PC-3 (cell line): ENCODE results near the gene DLX2. TPM values are rescaled to one million over a fixed set of nuclear protein-coding genes. Genes with fewer than 3 reads are reported as not detected.

Experiments used
- ATAC-seq: fragments of 200-7000 bp; cut with Tn5 transposase; 2 replicates; pipeline ENCODE4 v1.9.1; 2020; ENCODE audit warnings: mild to moderate bottlenecking, moderate library complexity
- Bru-seq: library from RNA; stranded (reverse); fragments of 400-500 nt; gene quantifications from one replicate; lab custom pipeline; 2021; lab: Mats Ljungman, UMichigan
- BruChase-seq, 2 experiments: library from RNA; stranded (reverse); fragments of 400-500 nt; gene quantifications; one replicate each; lab custom pipeline; 2021; lab: Mats Ljungman, UMichigan
- BruUV-seq: library from RNA; stranded (reverse); fragments of 400-500 nt; replicated peaks from 2 replicates; lab custom pipeline; 2021; lab: Mats Ljungman, UMichigan
- CTCF ChIA-PET: fragments of 300-600 bp; sonication (Branson Sonifier 250); formaldehyde crosslinking; loops from one replicate; lab custom pipeline; 2022; ENCODE audit warnings: antibody characterized with exemption; lab: Charles Lee
- POLR2A ChIA-PET: fragments of 300-600 bp; sonication (Branson Sonifier 250); formaldehyde crosslinking; loops from one replicate; lab custom pipeline; 2022; ENCODE audit warnings: antibody characterized with exemption; ENCODE audit not compliant: unreplicated experiment; lab: Charles Lee
- DNase-seq: peaks from one replicate; pipeline ENCODE4 v3.0.0-alpha.2; 2015
- H2AFZ ChIP-seq: fragments of 300-600 bp; sonication (generic); 2 replicates; pipeline ENCODE4 v1.6.0; 2016; ENCODE audit warnings: antibody characterized with exemption, low read length
- H3F3A ChIP-seq: fragments of 300-600 bp; sonication (generic); one replicate; pipeline ENCODE4 v1.6.0; 2017; ENCODE audit warnings: antibody characterized with exemption, low read length, control low read depth, mild to moderate bottlenecking; ENCODE audit not compliant: unreplicated experiment
- H3K27ac ChIP-seq: fragments of 300-600 bp; sonication (generic); 2 replicates; pipeline ENCODE4 v1.5.1; 2016; ENCODE audit warnings: mild to moderate bottlenecking, low read length
- H3K27me3 ChIP-seq: fragments of 300-600 bp; sonication (generic); 2 replicates; pipeline ENCODE4 v1.6.1; 2016; ENCODE audit warnings: low read length, mixed read lengths
- H3K36me3 ChIP-seq: fragments of 300-600 bp; sonication (generic); 2 replicates; pipeline ENCODE4 v1.6.1; 2016; ENCODE audit warnings: low read depth, mixed run types, low read length, mixed read lengths
- H3K4me1 ChIP-seq: fragments of 300-600 bp; sonication (generic); 2 replicates; pipeline ENCODE4 v1.5.1; 2016; ENCODE audit warnings: low read length; ENCODE audit not compliant: insufficient read depth
- H3K4me2 ChIP-seq: fragments of 300-600 bp; sonication (generic); 2 replicates; pipeline ENCODE4 v1.6.0; 2016; ENCODE audit warnings: low read length
- H3K4me3 ChIP-seq: fragments of 300-600 bp; sonication (generic); 2 replicates; pipeline ENCODE4 v1.5.1; 2016; ENCODE audit warnings: mild to moderate bottlenecking, low read length, mixed read lengths
- H3K79me2 ChIP-seq: fragments of 300-600 bp; sonication (generic); 2 replicates; pipeline ENCODE4 v1.6.1; 2017; ENCODE audit warnings: low read length, mixed read lengths
- H3K9ac ChIP-seq: fragments of 300-600 bp; sonication (generic); 2 replicates; pipeline ENCODE4 v1.6.0; 2016; ENCODE audit warnings: mild to moderate bottlenecking, low read length
- H3K9me2 ChIP-seq: fragments of 300-600 bp; sonication (generic); replicated peaks from 2 replicates; pipeline ENCODE4 v1.6.1; 2016; ENCODE audit warnings: mixed run types, low read length, mixed read lengths
- H3K9me3 ChIP-seq: fragments of 300-600 bp; sonication (generic); 2 replicates; pipeline ENCODE4 v1.6.1; 2016; ENCODE audit warnings: low read length, mixed read lengths
- H4K20me1 ChIP-seq: fragments of 300-600 bp; sonication (generic); 2 replicates; pipeline ENCODE4 v1.6.1; 2016; ENCODE audit warnings: low read length, mixed read lengths
- CTCF ChIP-seq: fragments of 300-600 bp; sonication (generic); conservative IDR thresholded peaks from 2 replicates; pipeline ENCODE4 v1.5.1; 2017; ENCODE audit warnings: antibody characterized with exemption, low read depth, mild to moderate bottlenecking, low read length
- EZH2 ChIP-seq: fragments of 300-600 bp; sonication (generic); IDR thresholded peaks from one replicate; pipeline ENCODE4 v1.6.1; 2017; ENCODE audit warnings: antibody characterized with exemption, mild to moderate bottlenecking, low read length; ENCODE audit not compliant: unreplicated experiment
- EZH2phosphoT487 ChIP-seq: fragments of 300-600 bp; sonication (generic); IDR thresholded peaks from 2 replicates; pipeline ENCODE4 v1.6.1; 2018; ENCODE audit warnings: mild to moderate bottlenecking, antibody characterized with exemption, low read length, borderline replicate concordance
- intact Hi-C: fragments of 100-400 bp; cut with micrococcal nuclease; formaldehyde crosslinking; loops from 2 replicates; pipeline ENCODE4 v1.9.0; 2023
- long read RNA-seq: library from polyadenylated mRNA; unstranded; transcript quantifications from one replicate; pipeline ENCODE4 v2.0.0, GENCODE V29; 2021; ENCODE audit not compliant: unreplicated experiment
- total RNA-seq: library from RNA; depleted of rRNA; stranded (reverse); fragments of >200 nt; gene quantifications from 2 replicates; pipeline ENCODE4 v1.2.3, GENCODE V29; 2014; rRNA removed

DLX2 gene
- total RNA-seq, result 0.29 and 1.4 TPM in 2 replicates
- Bru-seq, nascent RNA, result percentile 33 among the genes with signal in this experiment
- BruChase-seq, experiment 1, labeled RNA remaining after a 6-hour chase, result percentile 45 among the genes with signal in this experiment
- percentile 44 among the genes with signal in this experiment for BruChase-seq, experiment 2, labeled RNA remaining after a 2-hour chase
- long read RNA-seq, partial matches to known transcripts, result 0 of 1 reads
- long read RNA-seq, other reads (novel, unspliced or antisense), result 0 of 1 reads

GRCh38 chr2:172102391-172103359 is at the start of gene DLX2:
Gene DLX2 (minus strand): TSS chr2:172102900. CDS start chr2:172102538, 362 bp downstream.
- Histone ChIP-seq H3K9ac (peak within 1 kb of the TSS; percentile 41), H3K36me3 (no peaks in the 10 kb centered on the region), H3K9me2 (no peaks in the 10 kb centered on the region), H3K9me3 (no peaks in the 10 kb centered on the region), H3K4me3 (peak within 1 kb of the TSS; percentile 78), H4K20me1 (no peaks in the 10 kb centered on the region), H2AFZ (peak within 1 kb of the TSS; percentile 97), H3K27me3 (no peaks in the 10 kb centered on the region), H3K79me2 (no peaks in the 10 kb centered on the region), H3K4me2 (peak within 1 kb of the TSS; percentile 99), H3K4me1 (peaks cover 30% of the 10 kb centered on the region), H3F3A (peaks cover 6% of the 10 kb centered on the region), H3K27ac (no peak within 1 kb of the TSS)
- peak; percentile 92 for DNase-seq
- ChIA-PET CTCF (interaction anchor here (0.7 kb wide), 1 partner anchor 70 kb away, joined by 3 read pairs; no protein-coding TSS in a partner anchor), POLR2A (no interaction called here)
- ATAC-seq, result peak; percentile 50
- intact Hi-C loops, result loop anchor here (1.0 to 5.0 kb wide), 6 partner anchors 146 to 530 kb away; partner anchors contain the start of gene HAT1
- TF ChIP-seq CTCF (no peak), EZH2 (no peak), EZH2phosphoT487 (no peak)
- BruUV-seq, result no TSS peak

- Histone ChIP-seq H3F3A (no peaks in the 10 kb centered on the region), H3K4me3 (no peak overlapping the region), H4K20me1 (no peaks in the 10 kb centered on the region), H2AFZ (no peak overlapping the region), H3K4me2 (no peak overlapping the region), H3K36me3 (no peaks in the 10 kb centered on the region), H3K9me2 (no peaks in the 10 kb centered on the region), H3K9ac (no peak overlapping the region), H3K4me1 (no peaks in the 10 kb centered on the region), H3K27ac (no peak overlapping the region), H3K79me2 (no peaks in the 10 kb centered on the region), H3K9me3 (no peaks in the 10 kb centered on the region), H3K27me3 (no peaks in the 10 kb centered on the region)
- BruUV-seq, result no TSS peak
- no peak for TF ChIP-seq CTCF
- TF ChIP-seq EZH2, result no peak
- no peak for TF ChIP-seq EZH2phosphoT487
- ChIA-PET POLR2A (no interaction called here), CTCF (no interaction called here)
- no peak for DNase-seq
- ATAC-seq, result no peak
- intact Hi-C loops, result no loop called here
Observed at GRCh38 chr2:172147944-172148650, 45.4 kb upstream of the DLX2 start.
